HEK293T (cell line): ENCODE data around the gene LCP1.

Source experiments
- CTCF ChIA-PET: fragments of 350-600 bp; formaldehyde crosslinking; extraction: SDS; loops from one replicate; lab custom pipeline; 2021; ENCODE audit warnings: antibody characterized with exemption, inconsistent platforms; lab: Yijun Ruan, JAX
- POLR2A ChIA-PET: fragments of 350-600 bp; formaldehyde crosslinking; extraction: SDS; loops from one replicate; lab custom pipeline; 2020; ENCODE audit warnings: antibody characterized with exemption, inconsistent platforms; lab: Yijun Ruan, JAX
- DNase-seq: peaks from one replicate; pipeline ENCODE4 v3.0.0; 2012; ENCODE audit warnings: mixed read lengths; ENCODE audit errors: extremely low spot score
- ARNT ChIP-seq: fragments of 450-650 bp; IDR thresholded peaks from 2 replicates; pipeline ENCODE4 v1.6.1; 2017; ENCODE audit warnings: mild to moderate bottlenecking
- BHLHE40 ChIP-seq: fragments of 450-650 bp; IDR thresholded peaks from 2 replicates; pipeline ENCODE4 v1.6.1; 2016; ENCODE audit warnings: mild to moderate bottlenecking, moderate library complexity, borderline replicate concordance
- CTBP1 ChIP-seq: fragments of 450-650 bp; IDR thresholded peaks from 2 replicates; pipeline ENCODE4 v1.6.1; 2016; ENCODE audit warnings: borderline replicate concordance
- ELF4 ChIP-seq: fragments of 450-650 bp; IDR thresholded peaks from 2 replicates; pipeline ENCODE4 v1.6.1; 2017; ENCODE audit warnings: antibody characterized with exemption
- FOXA1 ChIP-seq: fragments of 450-650 bp; IDR thresholded peaks from 2 replicates; pipeline ENCODE4 v1.6.1; 2016; ENCODE audit warnings: mild to moderate bottlenecking
- FOXK2 ChIP-seq: fragments of 450-650 bp; IDR thresholded peaks from 2 replicates; pipeline ENCODE4 v1.6.1; 2016; ENCODE audit warnings: mild to moderate bottlenecking
- FOXM1 ChIP-seq: fragments of 450-650 bp; IDR thresholded peaks from 2 replicates; pipeline ENCODE4 v1.6.1; 2017; ENCODE audit warnings: mild to moderate bottlenecking, borderline replicate concordance
- HDGF ChIP-seq: fragments of 450-650 bp; IDR thresholded peaks from 2 replicates; pipeline ENCODE4 v1.6.1; 2017; ENCODE audit warnings: antibody characterized with exemption, borderline replicate concordance
- L3MBTL2 ChIP-seq: fragments of 450-650 bp; conservative IDR thresholded peaks from 2 replicates; pipeline ENCODE4 v1.6.1; 2016; ENCODE audit warnings: mild to moderate bottlenecking
- LEF1 ChIP-seq: fragments of 450-650 bp; IDR thresholded peaks from 2 replicates; pipeline ENCODE4 v1.6.1; 2017; ENCODE audit warnings: mild to moderate bottlenecking, borderline replicate concordance
- NFRKB ChIP-seq: fragments of 450-650 bp; IDR thresholded peaks from 2 replicates; pipeline ENCODE4 v1.6.1; 2016; ENCODE audit warnings: mild to moderate bottlenecking, moderate library complexity
- SP1 ChIP-seq: fragments of 450-650 bp; IDR thresholded peaks from 2 replicates; pipeline ENCODE4 v1.6.1; 2017
- SUZ12 ChIP-seq: fragments of 450-650 bp; IDR thresholded peaks from 2 replicates; pipeline ENCODE4 v1.6.1; 2016; ENCODE audit warnings: mild to moderate bottlenecking
- TARDBP ChIP-seq: fragments of 450-650 bp; IDR thresholded peaks from 2 replicates; pipeline ENCODE4 v1.6.1; 2016
- ZNF384 ChIP-seq: fragments of 450-650 bp; IDR thresholded peaks from 2 replicates; pipeline ENCODE4 v1.6.1; 2016
- TF ChIP-seq, protein P1 (sequence below): fragments of 450-650 bp; IDR thresholded peaks from 2 replicates; pipeline ENCODE4 v1.6.1; 2016

Gene LCP1

DNA sequence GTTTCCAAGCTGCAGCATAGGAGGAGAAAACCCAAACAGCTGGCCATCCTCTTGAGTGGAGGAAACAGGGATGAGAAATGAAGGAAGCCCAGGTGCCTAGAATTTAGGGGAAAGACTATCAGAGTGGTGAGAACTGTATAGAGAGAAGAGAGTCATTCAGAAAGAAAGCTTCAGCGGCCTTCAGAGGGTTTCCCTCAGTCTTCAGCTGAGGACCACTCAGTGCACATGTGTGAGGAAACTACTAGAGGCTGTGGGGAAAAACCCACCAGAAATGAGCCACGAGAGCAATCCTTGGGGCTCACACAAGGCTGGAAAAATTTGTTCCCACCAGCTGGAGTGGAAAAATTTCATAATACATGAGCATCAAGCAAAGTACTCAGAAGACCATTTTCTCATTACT is 41.9 kb downstream of the LCP1 start:
- POLR2A ChIA-PET = no interaction called here
- TF ChIP-seq ELF4 (no peak), L3MBTL2 (no peak), FOXK2 (no peak), NFRKB (no peak), TARDBP (no peak)
- TF ChIP-seq, protein P1, sequence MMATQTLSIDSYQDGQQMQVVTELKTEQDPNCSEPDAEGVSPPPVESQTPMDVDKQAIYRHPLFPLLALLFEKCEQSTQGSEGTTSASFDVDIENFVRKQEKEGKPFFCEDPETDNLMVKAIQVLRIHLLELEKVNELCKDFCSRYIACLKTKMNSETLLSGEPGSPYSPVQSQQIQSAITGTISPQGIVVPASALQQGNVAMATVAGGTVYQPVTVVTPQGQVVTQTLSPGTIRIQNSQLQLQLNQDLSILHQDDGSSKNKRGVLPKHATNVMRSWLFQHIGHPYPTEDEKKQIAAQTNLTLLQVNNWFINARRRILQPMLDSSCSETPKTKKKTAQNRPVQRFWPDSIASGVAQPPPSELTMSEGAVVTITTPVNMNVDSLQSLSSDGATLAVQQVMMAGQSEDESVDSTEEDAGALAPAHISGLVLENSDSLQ = no peak
- CTCF ChIA-PET = no interaction called here
- no peak for DNase-seq

DNA sequence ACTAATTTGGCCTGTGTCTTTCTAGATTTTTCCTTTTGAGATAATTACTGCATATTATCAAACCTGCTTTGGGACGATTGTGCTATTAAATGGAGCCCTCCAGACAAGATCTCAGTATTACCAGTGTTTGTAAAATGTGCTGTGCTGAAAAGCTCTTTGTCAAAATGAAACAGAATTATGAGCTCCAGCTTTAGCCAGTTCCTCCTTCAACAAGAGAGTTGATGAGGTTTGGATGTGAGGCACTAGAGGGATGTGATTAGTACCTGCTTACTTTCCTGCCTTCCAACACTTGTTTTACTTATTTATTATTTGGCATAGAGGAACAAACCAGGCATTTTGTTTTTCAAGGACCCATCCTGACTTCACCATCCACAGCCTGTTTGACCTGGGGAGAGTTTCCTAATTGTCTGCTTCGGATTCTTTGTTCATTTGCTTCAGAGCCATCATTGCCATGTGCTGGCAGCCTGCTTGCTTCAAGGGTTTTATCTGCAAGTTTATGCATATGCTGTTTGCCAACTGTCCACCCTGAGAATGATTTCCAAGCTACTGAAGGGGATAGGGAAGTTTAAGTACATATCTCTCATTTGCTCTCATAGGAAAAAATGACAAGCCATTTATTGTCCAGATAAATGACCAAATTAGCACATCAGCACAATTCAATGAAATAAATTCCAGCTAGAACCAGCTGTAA is 44.2 kb downstream of the LCP1 start:
- no peak for DNase-seq
- ChIA-PET CTCF (interaction anchor here (0.7 kb wide), 1 partner anchor 589 kb away, joined by 4 read pairs; no protein-coding TSS in a partner anchor), POLR2A (no interaction called here)
- TF ChIP-seq CTBP1 = no peak
- TF ChIP-seq LEF1 = no peak
- TF ChIP-seq L3MBTL2 = no peak
- no peak for TF ChIP-seq ARNT
- TF ChIP-seq SP1 = no peak
- TF ChIP-seq, protein P1 = no peak
- no peak for TF ChIP-seq SUZ12
- TF ChIP-seq ZNF384 = no peak
- TF ChIP-seq FOXA1 = no peak
- no peak for TF ChIP-seq HDGF
- TF ChIP-seq FOXM1 = no peak
- no peak for TF ChIP-seq FOXK2
- TF ChIP-seq TARDBP = no peak
- no peak for TF ChIP-seq BHLHE40
- TF ChIP-seq ELF4 = no peak
- no peak for TF ChIP-seq NFRKB

DNA sequence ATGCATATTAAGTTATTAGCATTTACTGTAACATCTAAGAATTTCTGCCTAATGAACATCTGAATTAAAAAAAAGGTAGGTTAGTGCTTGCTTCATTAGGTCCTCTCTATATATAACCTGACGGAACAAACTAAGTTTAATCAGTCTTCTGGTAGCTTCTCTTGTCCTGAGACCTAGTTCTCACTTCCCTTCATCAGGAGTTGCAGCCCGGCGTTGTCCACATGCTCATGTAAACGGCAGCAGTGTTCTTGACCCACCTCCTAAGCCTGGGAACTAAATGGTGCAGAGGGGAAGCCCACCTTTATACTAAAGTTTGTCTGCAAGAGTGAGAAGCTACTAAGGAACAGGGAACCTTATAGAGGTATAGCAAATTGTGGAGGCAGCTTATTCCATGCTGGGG is 45.3 kb downstream of the LCP1 start:
- ChIA-PET POLR2A (no interaction called here), CTCF (no interaction called here)
- no peak for DNase-seq
- TF ChIP-seq FOXA1 (no peak), FOXM1 (no peak), ARNT (no peak), L3MBTL2 (no peak), FOXK2 (no peak), SP1 (no peak), NFRKB (no peak), ZNF384 (no peak), BHLHE40 (no peak), CTBP1 (no peak), SUZ12 (no peak), TARDBP (no peak), HDGF (no peak), LEF1 (no peak), ELF4 (no peak)

DNA sequence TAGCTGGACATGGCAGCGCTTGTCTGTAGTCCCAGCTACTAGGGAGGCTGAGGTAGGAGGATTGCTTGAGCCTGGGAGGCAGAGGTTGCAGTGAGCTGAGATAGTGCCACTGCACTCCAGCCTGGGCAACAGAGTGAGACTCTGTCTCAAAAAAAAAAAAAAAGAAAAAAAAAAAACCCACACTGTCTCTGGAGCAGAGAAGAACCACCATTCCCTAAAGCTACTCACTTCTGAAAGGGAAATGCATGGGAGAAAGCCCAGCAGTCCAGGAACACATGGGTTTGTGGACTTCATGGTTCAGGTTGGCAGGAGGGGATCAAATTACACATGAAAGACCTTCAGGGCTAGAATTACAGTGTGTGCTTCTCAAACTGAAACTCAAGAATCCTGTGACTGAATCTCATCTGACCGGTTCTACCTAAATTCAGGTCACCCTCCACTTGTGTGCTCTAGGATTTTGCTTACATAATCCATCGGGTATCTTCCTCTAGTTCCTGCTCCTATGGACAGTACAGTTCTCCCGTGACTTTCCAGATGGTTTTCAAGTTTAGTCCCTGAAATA is 46.9 kb downstream of the LCP1 start:
- CTCF ChIA-PET = interaction anchor here (0.6 to 1.5 kb wide), 3 partner anchors 9 to 444 kb away, joined by 3 to 5 read pairs (median 4); no protein-coding TSS in a partner anchor

DNA sequence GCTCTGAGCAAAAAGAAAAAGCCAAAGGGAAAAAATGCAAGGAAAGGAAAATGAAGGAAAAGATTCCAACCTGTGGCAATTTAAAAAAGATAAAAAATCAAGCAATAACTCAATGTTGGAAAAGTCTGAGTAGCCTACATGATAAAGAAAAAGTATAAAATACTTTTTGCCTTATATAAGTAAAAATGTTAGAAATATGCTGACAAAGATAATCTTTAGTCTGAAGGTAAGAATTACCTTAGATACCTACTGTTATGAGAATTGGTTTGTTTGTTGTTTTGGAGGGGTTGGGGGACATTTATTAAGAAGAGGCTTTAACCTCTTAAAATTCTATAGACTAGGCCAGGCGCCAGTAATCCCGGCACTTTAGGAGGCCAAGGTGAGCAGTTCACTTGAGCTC is 47.5 kb downstream of the LCP1 start:
- no peak for DNase-seq
- TF ChIP-seq ELF4 = no peak
- no peak for TF ChIP-seq NFRKB
- TF ChIP-seq TARDBP = no peak
- TF ChIP-seq, protein P1 = no peak
- no peak for TF ChIP-seq SUZ12
- no peak for TF ChIP-seq SP1
- TF ChIP-seq CTBP1 = no peak
- TF ChIP-seq FOXA1 = no peak
- no peak for TF ChIP-seq FOXK2
- no peak for TF ChIP-seq ZNF384
- no peak for TF ChIP-seq LEF1
- no peak for TF ChIP-seq BHLHE40
- no peak for TF ChIP-seq L3MBTL2
- TF ChIP-seq HDGF = no peak
- ChIA-PET POLR2A (no interaction called here), CTCF (no interaction called here)

More for the DNA sequence above, 46.9 kb downstream of the LCP1 start:
- TF ChIP-seq, protein P1 = no peak
- TF ChIP-seq SUZ12 = no peak
- TF ChIP-seq TARDBP = no peak
- no peak for TF ChIP-seq NFRKB
- no peak for TF ChIP-seq ELF4
- TF ChIP-seq BHLHE40 = no peak
- TF ChIP-seq ZNF384 = peak; percentile 65
- peak; percentile 19 for DNase-seq
- POLR2A ChIA-PET = no interaction called here
